Caco-2 (cell line): ENCODE measurements around the gene CAMK2D. TPM values are rescaled to one million over a fixed set of nuclear protein-coding genes. Genes with fewer than 3 reads are reported as not detected.

Experiments
- BruUV-seq: library from RNA; stranded (reverse); fragments of 400-500 nt; replicated peaks from 2 replicates; lab custom pipeline; 2021; lab: Mats Ljungman, UMichigan
- CTCF ChIA-PET: fragments of 300-600 bp; sonication (Branson Sonifier 250); formaldehyde crosslinking; loops from one replicate; lab custom pipeline; 2022; ENCODE audit warnings: antibody characterized with exemption; lab: Charles Lee
- POLR2A ChIA-PET: fragments of 300-600 bp; sonication (Branson Sonifier 250); formaldehyde crosslinking; loops from one replicate; lab custom pipeline; 2022; ENCODE audit warnings: antibody characterized with exemption; lab: Charles Lee
- DNase-seq, 2 experiments: peaks; one replicate each; pipeline versions ENCODE4 v3.0.0 to v3.0.0-alpha.2; 2020 to 2022
- H3K27me3 ChIP-seq: replicated peaks from 2 replicates; pipeline ENCODE4 v1.6.0; 2011; ENCODE audit warnings: low read length; ENCODE audit not compliant: control insufficient read depth, insufficient read depth
- H3K36me3 ChIP-seq: 2 replicates; pipeline ENCODE4 v1.5.1; 2011; ENCODE audit warnings: low read length; ENCODE audit not compliant: control insufficient read depth, insufficient read depth
- H3K4me1 ChIP-seq: fragments of 250-450 bp; sonication (Bioruptor Pico); 2 replicates; pipeline ENCODE4 v1.5.1; 2020; ENCODE audit warnings: mild to moderate bottlenecking
- H3K4me3 ChIP-seq: 2 replicates; pipeline ENCODE4 v1.5.1; 2011; ENCODE audit warnings: low read depth, mild to moderate bottlenecking, control low read depth, low read length
- H3K9me3 ChIP-seq: fragments of 250-450 bp; sonication (Bioruptor Pico); 2 replicates; pipeline ENCODE4 v1.5.1; 2020; ENCODE audit warnings: mild to moderate bottlenecking, moderate library complexity
- H3K27ac Mint-ChIP-seq: one replicate; pipeline ENCODE4 v1.8.0; 2022; ENCODE audit warnings: mixed read lengths; ENCODE audit not compliant: unreplicated experiment
- H3K27me3 Mint-ChIP-seq: one replicate; pipeline ENCODE4 v1.8.0; 2022; ENCODE audit warnings: mixed read lengths; ENCODE audit not compliant: insufficient read depth, unreplicated experiment
- H3K36me3 Mint-ChIP-seq: one replicate; pipeline ENCODE4 v1.8.0; 2022; ENCODE audit warnings: mild to moderate bottlenecking, mixed read lengths; ENCODE audit not compliant: insufficient read depth, unreplicated experiment
- H3K4me1 Mint-ChIP-seq: one replicate; pipeline ENCODE4 v1.8.0; 2022; ENCODE audit warnings: low read depth, mixed read lengths; ENCODE audit not compliant: unreplicated experiment
- H3K4me3 Mint-ChIP-seq: one replicate; pipeline ENCODE4 v1.8.0; 2022; ENCODE audit warnings: mild to moderate bottlenecking, moderate library complexity, mixed read lengths; ENCODE audit not compliant: unreplicated experiment
- H3K9me3 Mint-ChIP-seq: one replicate; pipeline ENCODE4 v1.8.0; 2022; ENCODE audit warnings: mixed read lengths; ENCODE audit not compliant: unreplicated experiment
- CTCF ChIP-seq, 2 experiments: fragments of 200-600 bp in 1 of 2; IDR thresholded peaks; 1 replicate in 1 of 2; 2 replicates in 1 of 2; pipeline versions ENCODE4 v1.5.1 to v1.8.0; 2011 to 2022; ENCODE audit warnings: antibody characterized with exemption in 1 of 2, control low read depth in 1 of 2, inconsistent platforms in 1 of 2, low read depth in 1 of 2, low read length in 1 of 2, mild to moderate bottlenecking in 1 of 2, moderate library complexity in 1 of 2; ENCODE audit not compliant: insufficient read depth in 1 of 2, severe bottlenecking in 1 of 2, unreplicated experiment in 1 of 2
- intact Hi-C: fragments of 100-400 bp; cut with micrococcal nuclease; formaldehyde crosslinking; loops from one replicate; pipeline ENCODE4 v1.10.0; 2022; ENCODE audit not compliant: unreplicated experiment
- total RNA-seq: library from RNA; stranded (reverse); gene quantifications from 2 replicates; pipeline ENCODE4 v1.2.3, GENCODE V29; 2022

The CAMK2D gene
- total RNA-seq, 1 experiment from 2014 or later: 65.6 TPM

- no peaks in the 10 kb centered on the region for H3K27me3 Mint-ChIP-seq
- no TSS peak for BruUV-seq
- intact Hi-C loops: no loop called here
- no peak for TF ChIP-seq CTCF (IDR thresholded peaks at IDR 0.05; ENCODE audit: insufficient read depth in 1 of 2, low read depth in 1 of 2, low read length in 1 of 2, severe bottlenecking in 1 of 2, unreplicated experiment in 1 of 2)
- H3K27ac Mint-ChIP-seq: no peak overlapping the region
- POLR2A ChIA-PET: no interaction called here
- CTCF ChIA-PET: no interaction called here
- Histone ChIP-seq H3K36me3 (peaks cover 4% of the 10 kb centered on the region), H3K4me3 (no peak overlapping the region), H3K9me3 (no peaks in the 10 kb centered on the region), H3K27me3 (no peaks in the 10 kb centered on the region), H3K4me1 (no peaks in the 10 kb centered on the region)
- H3K4me3 Mint-ChIP-seq: no peak overlapping the region
- no peaks in the 10 kb centered on the region for H3K4me1 Mint-ChIP-seq
- no peak for DNase-seq
- H3K9me3 Mint-ChIP-seq: no peaks in the 10 kb centered on the region
- H3K36me3 Mint-ChIP-seq: peaks cover 36% of the 10 kb centered on the region
These were observed 264.8 kb downstream of the CAMK2D start for GRCh38 chr4:113496698-113497097.

GRCh38 chr4:113495790-113496189 lies 265.7 kb downstream of the CAMK2D start:
- Mint-ChIP-seq H3K9me3 (no peaks in the 10 kb centered on the region), H3K4me3 (no peak overlapping the region), H3K36me3 (peaks cover 36% of the 10 kb centered on the region), H3K4me1 (no peaks in the 10 kb centered on the region), H3K27ac (no peak overlapping the region), H3K27me3 (no peaks in the 10 kb centered on the region)
- no peak overlapping the region for H3K4me3 ChIP-seq
- TF ChIP-seq CTCF (IDR thresholded peaks at IDR 0.05; ENCODE audit: insufficient read depth in 1 of 2, low read depth in 1 of 2, low read length in 1 of 2, severe bottlenecking in 1 of 2, unreplicated experiment in 1 of 2): no peak
- H3K4me1 ChIP-seq: no peaks in the 10 kb centered on the region
- intact Hi-C loops: no loop called here
- BruUV-seq: no TSS peak
- no peaks in the 10 kb centered on the region for H3K9me3 ChIP-seq
- H3K27me3 ChIP-seq: no peaks in the 10 kb centered on the region
- POLR2A ChIA-PET: no interaction called here
- H3K36me3 ChIP-seq: peaks cover 4% of the 10 kb centered on the region
- DNase-seq: no peak
- CTCF ChIA-PET: no interaction called here

- intact Hi-C loops: no loop called here
- H3K27me3 Mint-ChIP-seq: no peaks in the 10 kb centered on the region
- H3K4me3 Mint-ChIP-seq: no peak overlapping the region
- H3K36me3 Mint-ChIP-seq: peaks cover 17% of the 10 kb centered on the region
- no peaks in the 10 kb centered on the region for H3K4me1 Mint-ChIP-seq
- Histone ChIP-seq H3K9me3 (no peaks in the 10 kb centered on the region), H3K27me3 (no peaks in the 10 kb centered on the region), H3K4me3 (no peak overlapping the region), H3K4me1 (no peaks in the 10 kb centered on the region), H3K36me3 (no peaks in the 10 kb centered on the region)
- POLR2A ChIA-PET: no interaction called here
- CTCF ChIA-PET: no interaction called here
- no TSS peak for BruUV-seq
- H3K27ac Mint-ChIP-seq: no peak overlapping the region
- DNase-seq: no peak
- H3K9me3 Mint-ChIP-seq: no peaks in the 10 kb centered on the region
- no peak for TF ChIP-seq CTCF (IDR thresholded peaks at IDR 0.05; ENCODE audit: insufficient read depth in 1 of 2, low read depth in 1 of 2, low read length in 1 of 2, severe bottlenecking in 1 of 2, unreplicated experiment in 1 of 2)
These were observed 278.4 kb downstream of the CAMK2D start for GRCh38 chr4:113483131-113483530.
